ENCODE measurements around the gene CNOT6L.

GRCh38 chr4:77699731-77700210 lies 119.4 kb downstream of the CNOT6L start:
- no peak for TF ChIP-seq POLR2AphosphoS5 (IDR thresholded peaks at IDR 0.05; ENCODE audit: low read depth, low read length)
- TF ChIP-seq, protein P1, sequence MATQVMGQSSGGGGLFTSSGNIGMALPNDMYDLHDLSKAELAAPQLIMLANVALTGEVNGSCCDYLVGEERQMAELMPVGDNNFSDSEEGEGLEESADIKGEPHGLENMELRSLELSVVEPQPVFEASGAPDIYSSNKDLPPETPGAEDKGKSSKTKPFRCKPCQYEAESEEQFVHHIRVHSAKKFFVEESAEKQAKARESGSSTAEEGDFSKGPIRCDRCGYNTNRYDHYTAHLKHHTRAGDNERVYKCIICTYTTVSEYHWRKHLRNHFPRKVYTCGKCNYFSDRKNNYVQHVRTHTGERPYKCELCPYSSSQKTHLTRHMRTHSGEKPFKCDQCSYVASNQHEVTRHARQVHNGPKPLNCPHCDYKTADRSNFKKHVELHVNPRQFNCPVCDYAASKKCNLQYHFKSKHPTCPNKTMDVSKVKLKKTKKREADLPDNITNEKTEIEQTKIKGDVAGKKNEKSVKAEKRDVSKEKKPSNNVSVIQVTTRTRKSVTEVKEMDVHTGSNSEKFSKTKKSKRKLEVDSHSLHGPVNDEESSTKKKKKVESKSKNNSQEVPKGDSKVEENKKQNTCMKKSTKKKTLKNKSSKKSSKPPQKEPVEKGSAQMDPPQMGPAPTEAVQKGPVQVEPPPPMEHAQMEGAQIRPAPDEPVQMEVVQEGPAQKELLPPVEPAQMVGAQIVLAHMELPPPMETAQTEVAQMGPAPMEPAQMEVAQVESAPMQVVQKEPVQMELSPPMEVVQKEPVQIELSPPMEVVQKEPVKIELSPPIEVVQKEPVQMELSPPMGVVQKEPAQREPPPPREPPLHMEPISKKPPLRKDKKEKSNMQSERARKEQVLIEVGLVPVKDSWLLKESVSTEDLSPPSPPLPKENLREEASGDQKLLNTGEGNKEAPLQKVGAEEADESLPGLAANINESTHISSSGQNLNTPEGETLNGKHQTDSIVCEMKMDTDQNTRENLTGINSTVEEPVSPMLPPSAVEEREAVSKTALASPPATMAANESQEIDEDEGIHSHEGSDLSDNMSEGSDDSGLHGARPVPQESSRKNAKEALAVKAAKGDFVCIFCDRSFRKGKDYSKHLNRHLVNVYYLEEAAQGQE (IDR thresholded peaks at IDR 0.05; ENCODE audit: insufficient read depth in 1 of 2, low read depth in 2 of 2, low read length in 2 of 2), result no peak
